Measurements from ENCODE around the gene CIT. TPM values are rescaled to one million over a fixed set of nuclear protein-coding genes. Genes with fewer than 3 reads are reported as not detected.

CIT gene
- total RNA-seq, 1 donor from 2014 or later: 20.6 TPM

DNA sequence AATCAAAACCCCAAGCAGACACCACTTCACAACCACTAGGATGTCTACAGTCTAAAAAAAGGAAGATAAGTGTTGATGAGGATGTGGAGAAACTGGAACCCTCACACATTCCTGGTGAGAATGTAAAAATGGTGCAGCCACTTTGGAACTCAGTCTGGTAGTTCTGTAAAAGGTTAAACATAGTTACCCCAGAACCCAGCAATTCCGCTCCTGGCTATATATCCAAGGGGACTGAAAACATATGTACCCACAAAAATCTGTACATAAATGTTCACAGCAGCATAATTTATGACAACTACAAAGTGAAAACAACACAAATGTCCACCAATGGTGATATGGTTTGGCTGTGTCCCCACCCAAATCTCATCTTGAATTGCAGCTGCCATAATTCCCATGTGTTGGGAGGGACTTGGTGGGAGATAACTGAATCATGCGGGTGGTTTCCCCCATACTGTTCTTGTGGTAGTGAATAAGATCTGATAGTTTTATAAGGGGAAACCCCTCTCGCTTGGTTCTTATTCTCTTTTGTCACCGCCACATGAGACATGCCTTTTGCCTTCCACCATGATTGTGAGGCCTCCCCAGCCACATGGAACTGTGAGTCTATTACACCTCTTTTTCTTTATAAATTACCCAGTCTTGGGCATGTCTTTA is 162.4 kb downstream of the CIT start:
- Histone ChIP-seq H3K27me3 (no peaks in the 10 kb centered on the region), H3K9me3 (no peaks in the 10 kb centered on the region), H3K4me3 (no peak overlapping the region), H3K36me3 (no peaks in the 10 kb centered on the region), H3K27ac (no peak overlapping the region), H3K4me1 (no peaks in the 10 kb centered on the region)
- no peak for DNase-seq (ENCODE audit: extremely low spot score in 2 of 2)
- intact Hi-C loops (cut with DNase I): no loop called here
- no peak for TF ChIP-seq POLR2AphosphoS5 (IDR thresholded peaks at IDR 0.05; ENCODE audit: insufficient read depth in 1 of 2, low read depth in 1 of 2)
- TF ChIP-seq, protein P1, sequence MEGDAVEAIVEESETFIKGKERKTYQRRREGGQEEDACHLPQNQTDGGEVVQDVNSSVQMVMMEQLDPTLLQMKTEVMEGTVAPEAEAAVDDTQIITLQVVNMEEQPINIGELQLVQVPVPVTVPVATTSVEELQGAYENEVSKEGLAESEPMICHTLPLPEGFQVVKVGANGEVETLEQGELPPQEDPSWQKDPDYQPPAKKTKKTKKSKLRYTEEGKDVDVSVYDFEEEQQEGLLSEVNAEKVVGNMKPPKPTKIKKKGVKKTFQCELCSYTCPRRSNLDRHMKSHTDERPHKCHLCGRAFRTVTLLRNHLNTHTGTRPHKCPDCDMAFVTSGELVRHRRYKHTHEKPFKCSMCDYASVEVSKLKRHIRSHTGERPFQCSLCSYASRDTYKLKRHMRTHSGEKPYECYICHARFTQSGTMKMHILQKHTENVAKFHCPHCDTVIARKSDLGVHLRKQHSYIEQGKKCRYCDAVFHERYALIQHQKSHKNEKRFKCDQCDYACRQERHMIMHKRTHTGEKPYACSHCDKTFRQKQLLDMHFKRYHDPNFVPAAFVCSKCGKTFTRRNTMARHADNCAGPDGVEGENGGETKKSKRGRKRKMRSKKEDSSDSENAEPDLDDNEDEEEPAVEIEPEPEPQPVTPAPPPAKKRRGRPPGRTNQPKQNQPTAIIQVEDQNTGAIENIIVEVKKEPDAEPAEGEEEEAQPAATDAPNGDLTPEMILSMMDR (IDR thresholded peaks at IDR 0.05): no peak
- TF ChIP-seq POLR2A (IDR thresholded peaks at IDR 0.05): no peak

DNA sequence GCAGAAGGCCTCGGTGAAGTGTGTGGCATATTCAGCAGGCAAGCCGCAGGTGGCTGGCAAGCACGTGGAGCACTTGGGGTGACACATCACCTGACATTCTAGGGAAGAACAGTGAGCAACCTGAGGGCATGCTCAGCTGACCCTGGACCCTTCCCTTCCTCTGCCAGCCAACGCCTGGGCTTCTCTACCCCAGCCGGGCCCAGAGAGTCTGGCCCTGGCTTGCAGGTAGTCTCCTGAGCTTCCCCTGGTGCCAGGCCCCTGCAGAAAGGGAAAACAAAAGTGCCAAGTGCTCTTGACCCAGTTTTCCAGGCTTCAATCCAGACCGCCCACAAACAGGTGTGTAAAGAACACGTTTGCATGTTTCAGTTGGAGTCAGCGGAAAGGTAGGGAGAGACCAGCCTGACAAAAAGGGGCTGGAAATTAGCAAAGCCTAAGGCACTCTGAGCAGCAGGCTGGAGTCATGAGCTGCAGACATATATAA is 163.5 kb downstream of the CIT start:
- no peaks in the 10 kb centered on the region for H3K27me3 ChIP-seq
- no peaks in the 10 kb centered on the region for H3K9me3 ChIP-seq
- TF ChIP-seq, protein P1 (IDR thresholded peaks at IDR 0.05): no peak
- no peak for TF ChIP-seq POLR2AphosphoS5 (IDR thresholded peaks at IDR 0.05; ENCODE audit: insufficient read depth in 1 of 2, low read depth in 1 of 2)
- TF ChIP-seq POLR2A (IDR thresholded peaks at IDR 0.05): no peak
- DNase-seq (ENCODE audit: extremely low spot score in 2 of 2): no peak
- no peaks in the 10 kb centered on the region for H3K36me3 ChIP-seq
- intact Hi-C loops (cut with DNase I): no loop called here
- H3K4me1 ChIP-seq: no peaks in the 10 kb centered on the region
- H3K4me3 ChIP-seq: no peak overlapping the region
- H3K27ac ChIP-seq: no peak overlapping the region

DNA sequence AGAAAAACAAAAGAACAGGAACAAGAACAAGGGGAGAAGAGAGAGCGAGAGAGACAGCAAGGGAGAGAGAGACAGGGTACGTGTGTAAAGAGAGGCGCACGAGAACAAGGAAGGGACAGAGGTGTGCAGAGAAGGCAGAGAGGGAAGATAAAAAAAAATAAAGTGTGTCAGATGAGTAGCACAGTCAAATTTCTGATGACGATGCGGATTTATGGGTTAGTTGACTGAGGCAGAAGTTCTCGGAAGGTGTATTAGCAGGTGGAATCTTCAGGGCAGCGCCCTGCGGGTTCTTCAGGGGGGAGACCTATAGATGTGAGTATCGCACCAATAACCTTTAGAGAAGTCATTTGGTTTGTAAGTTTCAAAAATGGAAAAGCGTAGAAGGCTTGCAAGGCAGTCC is 164.4 kb downstream of the CIT start:
- Histone ChIP-seq H3K4me1 (no peaks in the 10 kb centered on the region), H3K27ac (no peak overlapping the region), H3K27me3 (no peaks in the 10 kb centered on the region), H3K36me3 (no peaks in the 10 kb centered on the region), H3K9me3 (no peaks in the 10 kb centered on the region), H3K4me3 (no peak overlapping the region)
- TF ChIP-seq, protein P1 (IDR thresholded peaks at IDR 0.05): no peak
- TF ChIP-seq POLR2AphosphoS5 (IDR thresholded peaks at IDR 0.05; ENCODE audit: insufficient read depth in 1 of 2, low read depth in 1 of 2) (no peak), POLR2A (IDR thresholded peaks at IDR 0.05) (no peak)
- DNase-seq (ENCODE audit: extremely low spot score in 2 of 2): no peak
- intact Hi-C loops (cut with DNase I): no loop called here

DNA sequence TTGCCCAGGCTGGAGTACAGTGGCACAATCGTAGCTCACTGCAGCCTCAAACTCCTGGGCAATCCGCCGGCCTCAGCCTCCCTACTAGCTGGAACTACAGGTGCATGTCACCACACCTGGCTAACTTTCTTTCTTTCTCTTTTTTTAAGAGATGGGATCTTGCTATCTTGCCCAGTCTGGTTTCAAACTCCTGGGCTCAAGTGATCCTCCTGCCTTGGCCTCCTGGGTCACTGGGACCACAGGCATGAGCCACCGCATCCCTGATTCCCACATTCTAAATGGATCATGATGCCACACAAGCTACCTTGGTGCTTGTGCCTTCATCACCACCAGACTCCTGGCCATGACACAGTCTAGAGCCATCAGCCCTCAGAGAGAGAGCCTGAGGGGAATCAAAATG is 165.4 kb downstream of the CIT start:
- Histone ChIP-seq H3K9me3 (no peaks in the 10 kb centered on the region), H3K27me3 (no peaks in the 10 kb centered on the region), H3K27ac (no peak overlapping the region), H3K36me3 (no peaks in the 10 kb centered on the region), H3K4me1 (no peaks in the 10 kb centered on the region), H3K4me3 (no peak overlapping the region)
- intact Hi-C loops (cut with DNase I): no loop called here
- TF ChIP-seq POLR2A (IDR thresholded peaks at IDR 0.05) (no peak), POLR2AphosphoS5 (IDR thresholded peaks at IDR 0.05; ENCODE audit: insufficient read depth in 1 of 2, low read depth in 1 of 2) (no peak)
- TF ChIP-seq, protein P1 (IDR thresholded peaks at IDR 0.05): no peak
- DNase-seq (ENCODE audit: extremely low spot score in 2 of 2): no peak

DNA sequence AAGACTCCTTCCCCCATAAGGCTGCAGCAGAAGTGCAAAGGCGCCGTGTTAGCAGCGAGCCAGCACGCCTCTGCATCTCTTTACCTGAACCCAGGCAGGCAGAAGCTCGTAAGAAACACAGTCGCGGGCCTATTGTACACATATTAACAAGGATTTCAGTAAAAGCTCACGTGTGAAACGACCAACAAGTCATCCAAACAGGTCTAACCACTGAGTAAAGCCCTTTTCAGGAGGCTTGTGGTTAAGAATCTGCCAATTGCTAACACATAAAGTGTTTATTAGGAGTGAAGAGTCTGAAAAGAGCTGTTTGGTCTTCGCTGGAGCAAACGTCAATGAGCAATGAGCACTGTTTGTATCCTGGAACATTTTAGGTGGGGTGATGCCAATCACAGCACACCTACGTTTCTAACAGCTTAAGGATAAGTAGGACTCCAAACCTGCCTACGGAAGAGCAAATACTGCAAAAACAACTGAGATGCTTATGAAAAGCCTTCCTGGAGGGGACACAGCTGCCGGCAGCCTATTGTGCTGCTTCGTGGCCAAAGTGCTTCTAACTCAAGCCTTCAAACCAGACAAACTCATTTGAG is 166.1 kb downstream of the CIT start:
- H3K4me1 ChIP-seq: no peaks in the 10 kb centered on the region
- no peaks in the 10 kb centered on the region for H3K36me3 ChIP-seq
- H3K27ac ChIP-seq: no peak overlapping the region
- no peak for DNase-seq (ENCODE audit: extremely low spot score in 2 of 2)
- TF ChIP-seq POLR2A (IDR thresholded peaks at IDR 0.05) (no peak), POLR2AphosphoS5 (IDR thresholded peaks at IDR 0.05; ENCODE audit: insufficient read depth in 1 of 2, low read depth in 1 of 2) (no peak)
- TF ChIP-seq, protein P1 (IDR thresholded peaks at IDR 0.05): no peak
- intact Hi-C loops (cut with DNase I): no loop called here
- H3K9me3 ChIP-seq: no peaks in the 10 kb centered on the region
- H3K27me3 ChIP-seq: no peaks in the 10 kb centered on the region
- no peak overlapping the region for H3K4me3 ChIP-seq

Data from vagina (tissue), 2 donors.